AG09319 (cell line): ENCODE results near the gene CEACAM7.
"Not testable (repeated sequence)": the region's sequence is repeated elsewhere in the genome, so short reads cannot be mapped to it uniquely, and the experiment has no call there.

Experiments used
- DNase-seq: peaks from one replicate; pipeline ENCODE4 v3.0.0-alpha.2; 2010; ENCODE audit warnings: low read depth; ENCODE audit errors: extremely low read depth
- CTCF ChIP-seq: IDR thresholded peaks from 2 replicates; pipeline ENCODE4 v1.5.1; 2011; ENCODE audit warnings: low read depth, mild to moderate bottlenecking, inconsistent platforms, low read length, moderate library complexity

The CEACAM7 gene

GRCh38 chr19:41682437-41682836, 5.6 kb downstream of the CEACAM7 start:
- no peak for TF ChIP-seq CTCF
- no peak for DNase-seq

GRCh38 chr19:41671486-41671885, 16.6 kb downstream of the CEACAM7 start:
- no peak for DNase-seq
- TF ChIP-seq CTCF: no peak

GRCh38 chr19:41670755-41671154, 17.3 kb downstream of the CEACAM7 start:
- no peak for TF ChIP-seq CTCF
- DNase-seq: no peak

GRCh38 chr19:41668315-41668714, 19.8 kb downstream of the CEACAM7 start:
- no peak for DNase-seq
- no peak for TF ChIP-seq CTCF

- DNase-seq: no peak
- TF ChIP-seq CTCF: no peak
Measured at GRCh38 chr19:41666075-41666474, 22.0 kb downstream of the CEACAM7 start.

GRCh38 chr19:41657157-41657556, 30.9 kb downstream of the CEACAM7 start:
- no peak for DNase-seq
- no peak for TF ChIP-seq CTCF

GRCh38 chr19:41656756-41657155, 31.3 kb downstream of the CEACAM7 start:
- not testable (repeated sequence) for DNase-seq

- no peak for DNase-seq
- no peak for TF ChIP-seq CTCF
Measured at GRCh38 chr19:41652250-41652649, 35.8 kb downstream of the CEACAM7 start.
